HG02973 (cell line): ENCODE data around the gene RABGAP1L.
"Not testable (repeated sequence)": the region's sequence is repeated elsewhere in the genome, so short reads cannot be mapped to it uniquely, and the experiment has no call there.

Experiments used
- ATAC-seq: cut with Tn5 transposase; IDR thresholded peaks from one replicate; pipeline ENCODE4 v1.9.1; 2021; ENCODE audit warnings: moderate library complexity; ENCODE audit not compliant: unreplicated experiment

RABGAP1L gene

DNA sequence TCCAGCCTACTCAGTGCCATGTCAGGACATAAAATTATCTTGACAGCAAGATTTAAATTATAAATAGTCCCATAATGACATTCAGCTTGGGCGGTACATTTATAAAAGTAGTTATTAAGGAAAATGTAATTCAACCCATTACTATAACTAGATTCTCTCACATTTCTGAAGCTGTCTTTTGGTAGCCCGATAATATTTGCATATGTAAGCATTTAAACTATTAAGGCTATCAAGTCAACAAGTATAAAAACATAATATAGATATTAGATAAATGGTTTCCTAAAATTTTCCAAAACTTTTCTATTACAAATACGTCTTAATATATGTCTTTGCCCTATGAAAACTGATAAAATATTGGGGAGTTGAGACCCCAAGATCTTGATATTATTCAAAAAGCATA lies 266.8 kb downstream of the RABGAP1L start:
- ATAC-seq = no peak

DNA sequence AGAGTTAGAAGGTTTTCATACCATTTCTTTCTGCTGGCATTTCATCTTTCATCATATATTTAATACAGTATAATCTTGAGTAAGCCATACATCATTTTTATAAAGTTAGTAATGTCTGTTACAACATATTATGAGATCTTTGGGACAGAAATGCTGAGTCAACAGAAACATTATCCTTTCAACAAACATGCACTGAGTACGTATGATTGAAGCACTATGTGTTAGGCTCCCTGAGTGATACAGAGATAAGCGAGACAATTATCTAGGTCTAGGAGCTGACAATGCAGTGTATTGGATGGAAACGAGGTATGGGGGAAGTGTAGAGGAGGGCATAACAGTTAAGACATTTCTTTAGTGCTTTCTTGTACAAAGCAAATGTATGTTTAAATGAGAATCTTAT lies 268.7 kb downstream of the RABGAP1L start:
- ATAC-seq = no peak

DNA sequence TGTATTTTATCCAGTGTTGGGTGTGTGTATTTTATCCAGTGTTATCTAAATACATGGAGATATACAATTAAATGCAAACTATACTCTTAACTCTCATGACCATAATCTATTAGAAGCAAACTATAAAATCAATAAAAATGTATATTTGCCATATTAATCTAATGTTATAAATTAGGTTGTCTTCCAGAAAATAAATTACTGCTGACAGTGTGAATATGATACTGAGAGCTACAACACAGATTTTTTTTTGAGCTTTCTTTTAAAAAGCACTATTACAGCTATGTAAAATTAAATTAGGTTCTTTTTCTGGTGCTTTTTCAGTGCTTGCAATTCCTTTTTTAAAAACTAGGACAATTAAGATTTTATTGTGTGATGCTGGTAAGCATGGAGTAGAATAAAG lies 269.4 kb downstream of the RABGAP1L start:
- ATAC-seq = no peak

DNA sequence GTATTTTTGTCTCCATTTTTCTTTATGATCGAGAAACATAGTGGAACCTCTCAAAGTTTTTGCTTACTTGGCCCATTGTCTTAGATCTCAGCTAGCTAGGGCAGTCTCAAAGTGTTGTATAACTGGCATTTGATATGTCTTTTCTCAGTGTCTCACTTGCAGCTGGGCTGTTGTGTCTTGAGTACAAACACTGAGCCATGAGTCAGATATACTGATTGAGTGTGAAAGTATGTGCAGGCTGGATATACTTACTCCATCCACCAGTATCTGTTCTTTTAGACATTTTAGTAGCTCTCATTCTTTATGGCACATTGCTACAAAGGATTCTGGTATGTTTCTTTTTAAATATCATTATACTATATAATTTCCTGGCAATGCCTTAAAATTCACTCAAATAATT lies 274.1 kb downstream of the RABGAP1L start:
- ATAC-seq = no peak

DNA sequence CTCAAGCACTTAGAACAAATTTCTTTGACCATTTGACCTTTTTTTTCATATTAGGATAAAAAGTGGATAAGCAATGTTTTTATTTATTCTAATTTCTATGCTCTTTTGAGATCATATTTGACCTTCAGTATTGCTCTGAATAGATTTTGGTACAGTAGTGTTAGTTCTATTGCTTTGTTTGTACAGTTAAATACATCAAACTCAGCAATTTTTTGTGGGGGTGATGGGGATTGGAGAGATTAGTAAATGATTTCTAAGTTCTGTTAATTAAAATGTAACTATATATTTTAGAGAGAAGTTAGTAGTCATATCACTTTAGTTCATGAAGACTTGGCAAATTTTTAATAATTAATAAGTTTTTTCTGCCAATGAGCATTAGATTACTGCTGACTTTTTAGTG lies 286.0 kb downstream of the RABGAP1L start:
- ATAC-seq = no peak

DNA sequence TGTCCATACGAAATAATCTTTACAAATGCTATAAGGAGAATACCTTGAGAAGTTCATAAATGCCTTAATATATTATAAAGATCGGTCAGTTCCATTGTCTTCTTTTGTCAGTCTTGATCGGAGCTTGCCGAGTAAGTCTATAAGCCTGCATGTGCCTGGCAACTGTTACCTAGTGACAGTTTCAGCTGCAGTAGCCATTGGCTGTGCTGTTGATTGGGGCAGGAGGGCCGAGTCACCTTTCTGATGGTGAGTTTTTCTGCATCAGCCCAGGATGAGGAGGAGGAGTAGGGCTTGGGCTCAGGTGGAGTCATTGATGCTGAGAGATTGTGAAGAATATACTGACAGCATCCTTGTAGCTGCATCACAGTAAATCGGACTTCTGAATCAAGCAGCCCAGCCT lies 286.5 kb downstream of the RABGAP1L start:
- no peak for ATAC-seq

DNA sequence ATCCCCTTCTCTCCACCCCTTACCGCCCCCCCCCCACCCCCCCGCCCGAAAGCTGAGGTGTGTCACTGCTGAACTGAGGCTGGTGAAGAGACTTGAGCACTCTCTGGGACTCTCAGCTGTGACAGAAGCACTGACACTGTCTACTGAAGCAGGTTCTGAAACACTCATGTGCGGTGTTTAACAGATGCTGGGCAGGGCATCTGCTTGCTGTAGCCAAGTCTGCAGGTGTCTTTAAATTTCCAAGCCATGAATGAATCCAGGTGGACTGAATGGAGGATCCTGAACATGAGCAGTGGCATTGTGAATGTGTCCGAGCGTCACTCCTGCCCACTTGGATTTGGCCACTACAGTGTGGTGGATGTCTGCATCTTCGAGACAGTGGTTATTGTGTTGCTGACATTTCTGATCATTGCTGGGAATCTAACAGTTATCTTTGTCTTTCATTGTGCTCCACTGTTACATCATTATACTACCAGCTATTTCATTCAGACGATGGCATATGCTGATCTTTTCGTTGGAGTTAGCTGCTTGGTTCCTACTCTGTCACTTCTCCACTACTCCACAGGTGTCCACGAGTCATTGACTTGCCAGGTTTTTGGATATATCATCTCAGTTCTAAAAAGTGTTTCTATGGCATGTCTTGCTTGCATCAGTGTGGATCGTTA lies 288.7 kb downstream of the RABGAP1L start, which contains the start of gene GPR52:
Gene GPR52, plus strand, starts transcription at position 99 of the 665 bp plus-strand sequence. Its CDS starts 148 bp downstream, at position 247.
- no peak for ATAC-seq

DNA sequence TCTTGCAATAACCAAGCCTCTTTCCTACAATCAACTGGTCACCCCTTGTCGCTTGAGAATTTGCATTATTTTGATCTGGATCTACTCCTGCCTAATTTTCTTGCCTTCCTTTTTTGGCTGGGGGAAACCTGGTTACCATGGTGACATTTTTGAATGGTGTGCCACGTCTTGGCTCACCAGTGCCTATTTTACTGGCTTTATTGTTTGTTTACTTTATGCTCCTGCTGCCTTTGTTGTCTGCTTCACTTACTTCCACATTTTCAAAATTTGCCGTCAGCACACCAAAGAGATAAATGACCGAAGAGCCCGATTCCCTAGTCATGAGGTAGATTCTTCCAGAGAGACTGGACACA lies 289.2 kb downstream of the RABGAP1L start:
- no peak for ATAC-seq

DNA sequence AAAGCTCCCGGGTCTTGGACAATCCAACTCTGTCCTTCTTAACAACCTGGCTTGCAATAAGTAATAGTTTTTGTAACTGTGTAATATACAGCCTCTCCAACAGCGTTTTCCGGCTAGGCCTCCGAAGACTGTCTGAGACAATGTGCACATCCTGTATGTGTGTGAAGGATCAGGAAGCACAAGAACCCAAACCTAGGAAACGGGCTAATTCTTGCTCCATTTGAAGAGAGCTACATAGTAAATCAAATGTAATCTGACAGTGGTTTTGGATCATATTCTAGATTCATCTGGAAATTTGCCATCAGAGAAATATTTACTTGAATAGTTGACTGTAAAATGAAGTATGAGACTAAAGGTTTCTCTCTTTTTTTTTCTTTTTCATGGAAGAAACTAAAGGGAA lies 289.7 kb downstream of the RABGAP1L start:
- no peak for ATAC-seq

DNA sequence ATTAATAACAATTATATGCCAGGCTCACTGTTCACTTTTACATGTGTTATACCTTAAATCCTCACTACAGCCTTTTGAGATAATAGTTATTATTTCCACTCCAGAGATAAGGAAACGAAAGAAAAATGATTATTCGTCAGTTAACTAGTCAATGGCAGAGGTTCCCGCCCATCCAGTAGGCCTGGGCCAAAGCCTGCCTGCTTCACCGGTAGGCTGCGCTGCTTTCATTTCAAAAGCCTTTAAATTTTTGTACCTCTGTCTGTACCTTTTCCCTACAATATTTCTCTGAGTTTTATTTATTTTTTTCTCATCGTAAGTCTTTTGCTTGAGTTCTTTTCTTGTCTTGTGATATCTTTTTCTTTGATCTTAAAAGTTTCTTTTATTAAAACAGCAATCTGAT lies 292.1 kb downstream of the RABGAP1L start:
- ATAC-seq = no peak

DNA sequence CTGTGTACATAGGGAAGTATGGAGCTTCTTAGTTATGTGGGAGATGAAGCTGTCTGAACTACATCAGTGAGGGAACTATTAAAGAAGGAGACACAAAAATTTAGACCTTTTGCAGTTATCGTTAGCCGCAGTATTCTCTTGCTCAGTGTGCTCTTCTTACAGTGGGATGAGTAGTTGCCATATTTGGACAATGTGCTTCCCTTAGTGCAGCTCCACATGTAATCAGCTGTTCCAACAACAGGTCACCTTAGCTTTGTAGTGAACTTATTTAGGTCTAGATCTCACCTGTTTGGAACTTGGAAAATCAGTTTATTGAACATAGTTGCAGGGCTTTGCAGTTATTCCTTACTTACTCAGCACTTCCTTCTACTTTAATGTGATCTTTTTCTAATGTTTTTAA lies 306.5 kb downstream of the RABGAP1L start:
- no peak for ATAC-seq

DNA sequence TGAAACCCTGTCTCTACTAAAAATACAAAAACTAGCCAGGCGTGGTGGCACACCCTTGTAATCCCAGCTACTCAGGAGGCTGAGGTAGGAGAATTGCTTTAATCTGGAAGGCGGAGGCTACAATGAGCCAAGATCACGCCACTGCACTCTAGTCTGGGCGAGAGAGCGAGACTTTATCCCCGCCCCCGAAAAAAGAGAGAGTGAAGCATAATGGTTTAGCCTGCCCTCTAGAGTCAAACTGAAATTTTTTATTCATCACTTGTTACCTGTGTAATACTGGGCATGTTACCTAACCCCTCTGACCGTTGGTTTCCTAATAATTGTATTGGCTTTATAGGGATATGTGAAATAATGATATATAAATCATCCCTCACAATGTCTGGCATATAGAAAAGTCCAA lies 307.3 kb downstream of the RABGAP1L start:
- no peak for ATAC-seq

DNA sequence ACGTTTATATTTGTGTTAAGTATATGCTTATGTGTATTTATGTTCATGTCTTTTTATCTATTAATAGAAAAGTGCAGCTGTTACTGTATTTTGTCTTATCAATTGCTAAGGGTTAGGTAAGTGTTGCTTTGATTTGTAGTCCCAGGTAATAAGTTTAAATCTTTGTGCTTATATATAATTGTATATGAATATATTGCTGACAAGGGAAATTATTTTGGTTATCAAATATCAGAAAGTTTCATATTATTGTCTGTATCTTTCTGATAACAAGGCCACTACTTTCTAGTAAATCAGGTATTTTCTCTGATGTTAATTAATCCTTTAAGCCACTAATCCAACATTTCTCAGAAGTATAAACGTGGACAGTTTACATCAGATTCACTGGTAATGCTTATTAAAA lies 309.7 kb downstream of the RABGAP1L start:
- no peak for ATAC-seq

DNA sequence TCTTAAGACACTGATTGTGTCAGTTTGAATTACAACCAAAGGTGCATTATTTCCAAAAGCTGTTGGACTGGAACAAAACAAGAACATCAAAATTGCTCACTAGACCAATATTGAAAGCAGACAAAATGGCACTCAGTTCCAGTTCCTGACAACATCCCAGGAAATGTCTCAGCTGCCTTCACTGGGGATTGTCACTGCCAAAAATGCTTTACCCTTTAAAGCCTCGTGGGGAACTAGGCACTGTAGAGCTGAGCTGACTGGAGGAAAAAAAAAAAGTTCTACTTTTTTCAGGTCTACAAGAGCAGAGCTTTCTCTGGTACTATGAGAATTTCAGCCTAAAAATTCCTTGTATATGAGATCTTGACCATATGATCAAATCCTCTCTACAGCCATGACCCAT lies 310.4 kb downstream of the RABGAP1L start:
- no peak for ATAC-seq

DNA sequence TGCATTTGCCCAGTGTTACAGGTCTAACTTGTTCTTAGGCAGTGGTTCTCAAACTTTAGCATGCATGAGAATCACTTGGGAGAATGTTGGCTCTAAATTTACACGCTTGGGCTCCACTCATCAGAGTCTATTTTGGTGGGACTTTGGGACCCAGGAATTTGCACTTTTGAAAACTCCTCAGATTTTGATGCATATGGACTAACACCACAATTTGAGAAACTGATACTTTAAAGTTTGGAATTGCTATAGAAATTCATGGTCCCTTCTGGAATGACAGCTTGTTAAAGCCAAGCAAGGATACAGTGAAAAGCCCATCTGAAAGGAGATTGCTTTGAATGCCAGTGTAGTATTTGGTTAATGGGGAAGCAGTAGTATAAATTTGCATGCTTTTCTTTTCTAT lies 320.0 kb downstream of the RABGAP1L start:
- ATAC-seq = no peak

DNA sequence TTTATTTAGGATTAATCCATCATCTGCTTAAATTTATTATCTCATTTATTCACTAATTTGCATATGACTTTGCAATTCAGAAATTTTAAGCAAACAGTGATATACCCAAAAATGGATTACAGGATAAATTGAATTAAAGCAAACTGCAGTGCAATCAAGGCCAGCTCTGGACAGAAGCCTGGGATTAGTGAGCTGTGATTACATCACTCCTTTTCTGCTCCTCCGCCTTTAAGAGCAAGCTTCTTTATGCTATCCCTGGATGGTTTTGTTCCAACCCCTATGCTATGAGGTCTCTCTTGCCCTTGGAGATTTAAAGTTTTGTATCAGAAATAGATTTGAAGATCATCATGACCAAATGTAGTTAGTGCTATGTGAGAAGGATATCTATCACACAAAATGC lies 321.0 kb downstream of the RABGAP1L start:
- ATAC-seq = no peak

DNA sequence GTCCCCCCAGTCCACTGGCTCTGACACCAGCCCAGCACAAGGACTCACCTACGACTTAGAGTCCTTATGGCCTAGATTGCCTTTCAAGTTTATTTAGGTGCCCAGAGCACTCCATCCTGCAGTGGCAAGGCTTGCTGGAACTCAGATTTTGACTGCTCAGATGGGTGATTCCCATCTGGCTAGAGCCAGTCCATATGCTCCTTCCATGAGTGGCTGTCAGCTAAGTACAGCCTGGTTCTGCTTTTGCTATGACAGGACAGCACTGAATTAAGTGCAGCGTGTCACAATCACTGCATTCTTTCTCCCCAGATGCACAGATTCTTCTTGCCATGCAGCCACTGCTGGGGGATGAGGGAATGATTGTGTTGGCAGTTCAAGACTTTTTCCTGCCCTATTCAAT lies 332.3 kb downstream of the RABGAP1L start:
- ATAC-seq = no peak

DNA sequence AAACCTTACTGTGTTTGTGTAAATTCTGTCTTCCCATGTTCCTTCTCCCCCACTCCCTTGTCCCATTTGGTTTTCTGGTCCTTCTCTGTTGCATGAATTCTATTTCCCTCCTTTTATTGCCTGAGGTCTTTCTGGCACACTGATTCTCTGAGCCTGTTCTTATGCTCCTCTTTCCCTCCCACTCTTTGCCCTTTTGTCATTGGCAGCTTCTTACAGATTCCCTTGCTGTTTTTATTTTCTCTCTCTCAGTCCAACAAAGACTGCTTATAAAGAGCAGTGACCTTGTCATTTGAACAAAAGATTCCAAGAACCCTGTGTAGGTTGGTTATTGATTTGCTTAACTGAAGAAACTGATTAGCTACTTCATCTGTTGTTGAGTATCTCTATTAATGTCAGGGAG lies 338.2 kb downstream of the RABGAP1L start:
- ATAC-seq = no peak

DNA sequence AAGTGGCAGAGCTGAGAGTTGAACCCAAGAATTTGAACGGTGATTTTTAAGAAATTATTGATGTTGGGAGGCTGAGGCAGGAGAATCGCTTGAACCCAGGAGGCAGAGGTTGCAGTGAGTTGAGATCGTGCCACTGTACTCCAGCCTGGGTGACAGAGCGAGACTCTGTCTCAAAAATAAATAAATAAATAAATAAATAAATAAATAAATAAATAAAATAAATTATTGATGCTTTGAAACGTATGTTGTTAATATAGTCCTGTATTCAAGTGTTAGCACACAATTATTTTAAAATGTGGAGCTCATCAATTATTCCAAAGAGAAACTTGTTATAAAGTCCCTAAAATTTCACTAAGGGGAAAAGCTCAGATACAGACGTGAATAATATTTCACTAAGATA lies 357.4 kb downstream of the RABGAP1L start:
- not testable (repeated sequence) for ATAC-seq

DNA sequence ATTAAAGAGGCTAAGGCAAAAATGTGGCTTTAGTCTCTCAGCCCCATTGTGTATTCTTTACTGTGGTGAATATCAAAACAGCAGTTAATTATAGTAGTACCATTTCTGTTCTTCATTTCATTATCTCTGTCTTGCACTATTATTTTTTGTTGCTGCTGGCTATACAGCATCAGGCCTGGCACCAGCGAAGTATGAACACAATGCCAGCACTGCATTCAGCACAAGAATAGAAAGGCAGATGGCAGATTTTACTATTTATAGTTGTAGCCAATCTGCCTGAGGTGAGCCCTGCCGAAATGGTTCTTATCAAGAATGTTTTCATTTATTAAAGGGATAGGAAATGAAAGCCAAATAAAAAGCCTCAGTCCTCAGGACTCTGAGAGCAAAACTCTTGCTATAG lies 360.5 kb downstream of the RABGAP1L start:
- no peak for ATAC-seq

DNA sequence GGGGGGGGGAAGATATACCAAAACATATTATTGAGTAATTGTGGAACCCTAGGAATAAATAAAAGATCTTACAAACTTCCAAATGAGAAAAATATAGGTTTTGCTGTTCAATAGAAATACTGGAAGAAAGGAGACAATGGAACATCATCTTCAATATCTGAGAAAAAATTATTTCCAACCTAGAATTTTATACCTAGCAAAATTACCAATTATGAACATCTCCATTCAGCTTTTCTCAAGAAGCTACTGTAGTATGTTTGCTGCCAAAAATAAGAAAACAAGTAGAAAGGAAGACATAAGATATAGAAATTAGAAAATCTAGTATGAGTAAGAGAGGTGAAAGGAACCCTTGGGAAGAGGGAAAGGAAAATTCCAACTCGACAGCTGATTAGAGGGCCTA lies 372.4 kb downstream of the RABGAP1L start:
- no peak for ATAC-seq

DNA sequence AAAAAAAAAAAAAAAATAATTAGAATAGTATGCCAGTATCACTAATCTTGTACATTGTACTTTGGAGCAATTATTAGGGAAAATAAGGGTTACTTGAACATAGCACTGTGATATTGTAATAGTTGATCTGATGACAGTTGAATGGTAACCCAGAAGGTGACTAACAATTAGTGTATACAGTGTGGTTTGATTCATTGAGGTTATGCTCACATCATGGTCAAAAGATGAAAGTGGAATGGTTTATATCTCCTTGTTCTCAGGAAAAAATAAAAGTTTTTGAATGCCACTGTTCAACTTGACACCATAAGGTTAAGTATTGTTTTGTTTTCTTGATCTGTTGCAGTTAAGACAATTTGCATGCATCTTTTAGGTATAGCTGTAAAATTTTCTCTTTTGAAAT lies 375.5 kb downstream of the RABGAP1L start:
- no peak for ATAC-seq

DNA sequence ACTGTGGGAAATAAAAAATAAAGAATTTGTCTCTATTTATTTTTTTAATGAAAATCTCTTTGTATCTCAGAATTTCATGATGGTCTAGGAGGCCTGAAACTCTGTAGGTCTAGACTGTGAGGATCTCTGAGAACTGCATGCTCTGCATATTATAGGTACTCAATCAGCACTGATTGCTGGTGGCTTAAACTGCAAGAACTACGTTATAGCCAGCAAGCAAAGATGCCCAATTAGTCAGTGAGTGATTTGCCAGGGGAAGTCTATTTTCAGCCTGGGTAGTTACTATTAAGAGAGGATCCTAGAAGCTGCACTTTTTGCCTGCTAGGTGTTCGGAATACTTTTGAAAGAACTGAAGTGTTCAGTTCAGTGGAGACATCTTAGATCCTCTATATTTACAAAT lies 375.9 kb downstream of the RABGAP1L start:
- ATAC-seq = no peak
